Large intestine (tissue), 12 donors: ENCODE results near the gene PIGK. TPM values are rescaled to one million over a fixed set of nuclear protein-coding genes. Genes with fewer than 3 reads are reported as not detected.

ENCODE experiments used
- DNase-seq, 2 donors: peaks; one replicate each; pipeline versions ENCODE4 v3.0.0 to v3.0.0-alpha.2; 2013
- H3K27ac ChIP-seq: one replicate; pipeline ENCODE4 v1.5.1; 2013; ENCODE audit warnings: low read length
- H3K27me3 ChIP-seq: 2 replicates; pipeline ENCODE4 v1.6.1; 2013; ENCODE audit warnings: low read length; ENCODE audit not compliant: control insufficient read depth, insufficient read depth
- H3K36me3 ChIP-seq: 2 replicates; pipeline ENCODE4 v1.6.1; 2013; ENCODE audit warnings: low read length; ENCODE audit not compliant: control insufficient read depth, insufficient read depth
- H3K4me1 ChIP-seq: one replicate; pipeline ENCODE4 v1.6.1; 2013; ENCODE audit warnings: low read length; ENCODE audit not compliant: control insufficient read depth, insufficient read depth
- H3K4me3 ChIP-seq: one replicate; pipeline ENCODE4 v1.5.1; 2013; ENCODE audit warnings: low read length
- H3K9me3 ChIP-seq: one replicate; pipeline ENCODE4 v1.6.1; 2013; ENCODE audit warnings: mild to moderate bottlenecking, low read depth, low read length, moderate library complexity; ENCODE audit not compliant: control insufficient read depth
- WGBS: methylation state at CpG from one replicate; pipeline ENCODE4 v1.1.5; 2013; ENCODE audit warnings: low lambda C conversion rate; ENCODE audit not compliant: insufficient coverage; 5-methylcytosine and 5-hydroxymethylcytosine counted together
- long read RNA-seq, 11 donors: transcript quantifications; one replicate each; lab custom pipeline, GENCODE V29; 2026
- polyA plus RNA-seq: library from polyadenylated mRNA; unstranded; fragments of 120-200 nt; gene quantifications from one replicate; pipeline ENCODE4 v1.2.1, GENCODE V29; 2013

The PIGK gene
- polyA plus RNA-seq, result 25.3 TPM
- long read RNA-seq, donor 1, full-length matches to known transcripts, result 5 of 5 reads
- long read RNA-seq, donor 1, partial matches to known transcripts, result 0 of 5 reads
- long read RNA-seq, donor 1, other reads (novel, unspliced or antisense), result 0 of 5 reads
- long read RNA-seq, donor 2, full-length matches to known transcripts, result 5 of 2,615 reads
- long read RNA-seq, donor 2, partial matches to known transcripts, result 2,610 of 2,615 reads
- long read RNA-seq, donor 2, other reads (novel, unspliced or antisense), result 0 of 2,615 reads
- long read RNA-seq, donor 3, result 0 reads
- long read RNA-seq, donor 4, result 0 reads
- long read RNA-seq, donor 5, full-length matches to known transcripts, result 6 of 6 reads
- long read RNA-seq, donor 5, partial matches to known transcripts, result 0 of 6 reads
- long read RNA-seq, donor 5, other reads (novel, unspliced or antisense), result 0 of 6 reads
- long read RNA-seq, donor 6, full-length matches to known transcripts, result 12 of 2,746 reads
- long read RNA-seq, donor 6, partial matches to known transcripts, result 2,728 of 2,746 reads
- long read RNA-seq, donor 6, other reads (novel, unspliced or antisense), result 6 of 2,746 reads
- long read RNA-seq, donor 7, full-length matches to known transcripts, result 1 of 1,205 reads
- long read RNA-seq, donor 7, partial matches to known transcripts, result 1,204 of 1,205 reads
- long read RNA-seq, donor 7, other reads (novel, unspliced or antisense), result 0 of 1,205 reads
- long read RNA-seq, donor 8, full-length matches to known transcripts, result 20 of 26 reads
- long read RNA-seq, donor 8, partial matches to known transcripts, result 0 of 26 reads
- long read RNA-seq, donor 8, other reads (novel, unspliced or antisense), result 6 of 26 reads
- long read RNA-seq, donor 9, full-length matches to known transcripts, result 10 of 2,749 reads
- long read RNA-seq, donor 9, partial matches to known transcripts, result 2,739 of 2,749 reads
- long read RNA-seq, donor 9, other reads (novel, unspliced or antisense), result 0 of 2,749 reads
- long read RNA-seq, donor 10, full-length matches to known transcripts, result 15 of 22 reads
- long read RNA-seq, donor 10, partial matches to known transcripts, result 7 of 22 reads
- long read RNA-seq, donor 10, other reads (novel, unspliced or antisense), result 0 of 22 reads
- long read RNA-seq, donor 11, full-length matches to known transcripts, result 11 of 1,544 reads
- long read RNA-seq, donor 11, partial matches to known transcripts, result 1,533 of 1,544 reads
- long read RNA-seq, donor 11, other reads (novel, unspliced or antisense), result 0 of 1,544 reads

GRCh38 chr1:77219166-77219887, at the start of gene PIGK:
Gene PIGK (minus strand): TSS chr1:77219430. CDS start chr1:77219402, 28 bp downstream.
- H3K36me3 ChIP-seq, result no peaks in the 10 kb centered on the region
- H3K27ac ChIP-seq, result peak within 1 kb of the TSS; percentile 63
- peak; percentile 88 to 92 for DNase-seq
- H3K4me1 ChIP-seq, result peaks cover 7% of the 10 kb centered on the region
- 0% methylated on average over 3 of the region's 31 CpGs for WGBS
- no peaks in the 10 kb centered on the region for H3K9me3 ChIP-seq
- peak within 1 kb of the TSS; percentile 76 for H3K4me3 ChIP-seq
- H3K27me3 ChIP-seq, result no peaks in the 10 kb centered on the region

- Histone ChIP-seq H3K4me1 (no peaks in the 10 kb centered on the region), H3K36me3 (no peaks in the 10 kb centered on the region), H3K4me3 (no peak overlapping the region), H3K27me3 (peaks cover 8% of the 10 kb centered on the region), H3K9me3 (no peaks in the 10 kb centered on the region), H3K27ac (no peak overlapping the region)
- DNase-seq, result no peak
- whole genome bisulfite sequencing, result 29% methylated on average over 1 of the region's 1 CpG
Observed at GRCh38 chr1:77267035-77267434, 47.8 kb upstream of the PIGK start.

- no CpG with 5 or more reads among the region's 1 CpG for WGBS
- Histone ChIP-seq H3K4me1 (no peaks in the 10 kb centered on the region), H3K4me3 (no peak overlapping the region), H3K27ac (no peak overlapping the region), H3K36me3 (no peaks in the 10 kb centered on the region), H3K9me3 (no peaks in the 10 kb centered on the region), H3K27me3 (peaks cover 8% of the 10 kb centered on the region)
- DNase-seq, result no peak
Observed at GRCh38 chr1:77265180-77265579, 46.0 kb upstream of the PIGK start.

- peaks cover 8% of the 10 kb centered on the region for H3K27me3 ChIP-seq
- no CpG with 5 or more reads among the region's 1 CpG for WGBS
- DNase-seq, result no peak
- H3K27ac ChIP-seq, result no peak overlapping the region
- H3K4me1 ChIP-seq, result no peaks in the 10 kb centered on the region
- no peaks in the 10 kb centered on the region for H3K36me3 ChIP-seq
- H3K9me3 ChIP-seq, result no peaks in the 10 kb centered on the region
- no peak overlapping the region for H3K4me3 ChIP-seq
Observed at GRCh38 chr1:77263708-77264107, 44.5 kb upstream of the PIGK start.

GRCh38 chr1:77253211-77253610, 34.0 kb upstream of the PIGK start:
- WGBS, result no CpG with 5 or more reads among the region's 1 CpG
- H3K36me3 ChIP-seq, result no peaks in the 10 kb centered on the region
- peaks cover 15% of the 10 kb centered on the region for H3K9me3 ChIP-seq
- no peaks in the 10 kb centered on the region for H3K4me1 ChIP-seq
- H3K27me3 ChIP-seq, result no peaks in the 10 kb centered on the region
- no peak for DNase-seq
- H3K27ac ChIP-seq, result no peak overlapping the region
- no peak overlapping the region for H3K4me3 ChIP-seq

- peaks cover 10% of the 10 kb centered on the region for H3K9me3 ChIP-seq
- no peaks in the 10 kb centered on the region for H3K27me3 ChIP-seq
- WGBS, result 83% methylated on average over 1 of the region's 1 CpG
- no peaks in the 10 kb centered on the region for H3K36me3 ChIP-seq
- no peak for DNase-seq
- no peak overlapping the region for H3K27ac ChIP-seq
- H3K4me3 ChIP-seq, result no peak overlapping the region
- no peaks in the 10 kb centered on the region for H3K4me1 ChIP-seq
Observed at GRCh38 chr1:77250126-77250525, 30.9 kb upstream of the PIGK start.

- Histone ChIP-seq H3K9me3 (peaks cover 9% of the 10 kb centered on the region), H3K36me3 (no peaks in the 10 kb centered on the region), H3K4me3 (no peak overlapping the region), H3K4me1 (no peaks in the 10 kb centered on the region), H3K27ac (no peak overlapping the region), H3K27me3 (no peaks in the 10 kb centered on the region)
- DNase-seq, result no peak
- WGBS, result no CpG with 5 or more reads among the region's 2 CpGs
Observed at GRCh38 chr1:77245830-77246229, 26.6 kb upstream of the PIGK start.

GRCh38 chr1:77239311-77239710, 20.1 kb upstream of the PIGK start:
- Histone ChIP-seq H3K9me3 (no peaks in the 10 kb centered on the region), H3K4me1 (no peaks in the 10 kb centered on the region), H3K36me3 (no peaks in the 10 kb centered on the region), H3K4me3 (no peak overlapping the region), H3K27me3 (no peaks in the 10 kb centered on the region), H3K27ac (no peak overlapping the region)
- 60% methylated on average over 3 of the region's 3 CpGs for WGBS
- DNase-seq, result no peak

GRCh38 chr1:77238462-77238861, 19.2 kb upstream of the PIGK start:
- Histone ChIP-seq H3K27me3 (no peaks in the 10 kb centered on the region), H3K27ac (no peak overlapping the region), H3K4me3 (no peak overlapping the region), H3K4me1 (no peaks in the 10 kb centered on the region), H3K9me3 (no peaks in the 10 kb centered on the region), H3K36me3 (no peaks in the 10 kb centered on the region)
- no peak for DNase-seq
- 100% methylated on average over 1 of the region's 1 CpG for WGBS
